ENCODE measurements around the gene C9.

GRCh38 chr5:39369123-39369815 is 5.0 kb upstream of the C9 start:
- TF ChIP-seq CTCF (IDR thresholded peaks at IDR 0.05): no peak
- TF ChIP-seq POLR2A (IDR thresholded peaks at IDR 0.05): no peak
